Measurements from ENCODE around the gene DHODH.

GRCh38 chr16:72060405-72060804 lies 51.9 kb downstream of the DHODH start:
- TF ChIP-seq POLR2AphosphoS5 (IDR thresholded peaks at IDR 0.05) (no peak), POLR2A (IDR thresholded peaks at IDR 0.05) (no peak)
- TF ChIP-seq, protein P1, sequence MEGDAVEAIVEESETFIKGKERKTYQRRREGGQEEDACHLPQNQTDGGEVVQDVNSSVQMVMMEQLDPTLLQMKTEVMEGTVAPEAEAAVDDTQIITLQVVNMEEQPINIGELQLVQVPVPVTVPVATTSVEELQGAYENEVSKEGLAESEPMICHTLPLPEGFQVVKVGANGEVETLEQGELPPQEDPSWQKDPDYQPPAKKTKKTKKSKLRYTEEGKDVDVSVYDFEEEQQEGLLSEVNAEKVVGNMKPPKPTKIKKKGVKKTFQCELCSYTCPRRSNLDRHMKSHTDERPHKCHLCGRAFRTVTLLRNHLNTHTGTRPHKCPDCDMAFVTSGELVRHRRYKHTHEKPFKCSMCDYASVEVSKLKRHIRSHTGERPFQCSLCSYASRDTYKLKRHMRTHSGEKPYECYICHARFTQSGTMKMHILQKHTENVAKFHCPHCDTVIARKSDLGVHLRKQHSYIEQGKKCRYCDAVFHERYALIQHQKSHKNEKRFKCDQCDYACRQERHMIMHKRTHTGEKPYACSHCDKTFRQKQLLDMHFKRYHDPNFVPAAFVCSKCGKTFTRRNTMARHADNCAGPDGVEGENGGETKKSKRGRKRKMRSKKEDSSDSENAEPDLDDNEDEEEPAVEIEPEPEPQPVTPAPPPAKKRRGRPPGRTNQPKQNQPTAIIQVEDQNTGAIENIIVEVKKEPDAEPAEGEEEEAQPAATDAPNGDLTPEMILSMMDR (IDR thresholded peaks at IDR 0.05 in 8 of 11, conservative IDR thresholded peaks at IDR 0.05 in 3 of 11), result no peak
